NOMO-1 (cell line): ENCODE results near the gene MCRIP1.

Experiments
- DNase-seq, 2 experiments: peaks; one replicate each; lab custom pipeline; 2025; ENCODE audit not compliant: unreplicated experiment in 2 of 2; lab: John Stamatoyannopoulos, UW

The MCRIP1 gene

DNA sequence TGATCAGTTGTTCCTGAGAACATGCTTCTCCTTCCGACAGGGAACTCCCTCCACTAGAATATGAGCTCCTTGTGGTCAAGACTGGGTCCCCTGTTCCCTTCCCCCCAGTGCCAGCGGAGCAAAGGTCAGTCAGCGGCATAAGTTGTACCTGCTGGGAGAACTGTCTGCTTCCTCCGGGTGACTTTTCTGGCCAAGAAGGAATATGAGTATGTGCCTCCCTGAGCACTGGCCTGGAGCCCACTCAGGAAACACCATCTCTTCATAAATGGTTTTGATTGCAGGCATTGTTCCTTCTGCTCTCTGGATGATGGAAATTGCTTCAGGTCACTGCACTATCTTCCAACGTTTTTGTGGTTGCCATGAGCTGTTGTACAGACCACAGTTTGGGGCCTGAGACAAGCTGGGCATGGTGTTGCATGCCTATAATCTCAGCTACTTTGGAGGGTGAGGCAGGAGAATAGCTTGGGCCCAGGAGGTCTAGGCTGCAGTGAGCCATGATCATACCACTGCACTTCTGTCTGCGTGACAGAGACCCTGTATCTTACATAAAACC, 30.1 kb upstream of the MCRIP1 start:
- DNase-seq: no peak

DNA sequence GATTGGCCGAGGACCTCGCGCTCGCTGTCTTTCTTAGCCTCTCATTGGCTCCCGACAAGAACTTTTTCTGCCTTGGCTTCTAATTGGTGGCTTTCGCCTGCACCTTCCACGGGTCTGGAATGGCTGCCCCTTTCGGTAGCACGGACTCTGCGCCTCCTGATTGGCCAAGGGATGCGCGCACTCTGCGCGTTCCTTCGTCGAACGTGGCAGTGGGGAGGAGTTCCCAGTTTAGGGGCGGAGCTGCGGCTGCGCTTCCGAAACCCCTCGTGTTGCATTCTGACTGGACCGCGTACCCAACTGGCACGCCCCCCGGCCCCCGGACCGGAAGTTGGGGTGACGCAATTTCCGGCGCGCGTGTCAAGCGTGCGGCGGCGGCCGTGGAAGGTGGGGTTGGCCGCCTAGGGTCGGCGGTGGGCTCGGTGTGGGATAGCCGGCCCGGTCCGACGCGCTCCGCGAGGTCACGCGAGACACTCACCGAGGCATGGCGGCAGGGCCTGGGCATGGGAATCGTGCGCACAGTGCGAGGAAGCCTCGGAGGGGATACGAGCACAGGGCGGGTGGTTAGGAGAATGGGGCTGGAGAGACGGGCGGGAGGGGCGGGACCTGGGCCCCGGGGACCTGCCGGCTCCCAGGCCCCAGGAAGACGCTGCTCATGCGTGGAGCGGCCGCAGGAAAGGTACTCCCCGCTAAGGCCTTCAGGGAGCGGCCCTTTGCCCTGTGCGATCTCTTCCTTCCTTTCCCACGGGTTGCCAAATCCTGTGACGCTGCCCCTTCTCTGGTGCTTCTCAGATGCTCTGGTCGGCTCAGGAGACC, 27.9 kb upstream of the MCRIP1 start:
- peak; percentile 99 to 100 for DNase-seq

DNA sequence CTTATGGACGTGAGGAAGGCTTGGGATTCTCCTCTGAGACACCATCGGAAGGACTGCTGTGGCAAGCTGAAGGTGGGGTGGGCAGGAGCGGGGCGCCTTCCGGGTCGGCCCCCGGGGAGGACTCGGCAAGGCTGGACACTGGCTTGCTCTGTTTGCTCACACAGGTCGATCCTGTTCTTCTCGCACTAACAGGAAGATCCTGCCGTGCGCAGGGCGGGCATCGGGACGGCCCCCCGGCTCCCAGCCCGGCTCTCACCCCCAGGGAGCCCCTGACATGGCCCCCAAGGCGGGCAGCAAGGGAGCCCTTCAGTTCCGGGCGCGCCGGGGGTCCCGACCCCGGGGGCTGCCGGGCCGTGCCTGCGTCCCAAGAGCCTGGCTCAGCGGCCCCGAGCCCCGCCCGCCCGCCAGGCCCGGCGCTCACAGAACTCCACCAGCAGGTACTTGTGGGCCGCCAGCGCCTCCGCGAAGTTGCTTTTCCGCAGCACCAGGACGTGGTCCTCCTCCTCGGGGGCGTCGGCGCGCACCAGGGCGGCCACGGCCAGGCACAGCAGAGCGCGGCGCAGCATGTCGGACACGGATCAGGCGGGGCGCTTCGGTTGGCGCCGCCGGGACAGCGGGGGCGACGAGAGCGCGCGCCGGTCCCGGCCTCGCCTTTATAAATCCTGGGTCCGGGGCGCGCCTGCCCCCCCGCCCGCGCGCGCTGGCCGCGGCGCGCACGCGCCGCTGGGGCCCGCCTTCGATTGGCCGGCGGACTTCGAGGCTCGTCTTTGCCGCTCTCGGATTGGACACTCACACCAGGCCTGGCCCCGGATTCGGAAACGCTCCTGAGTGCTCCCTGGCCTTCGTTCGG, 27.0 kb upstream of the MCRIP1 start, which contains the start of gene P4HB:
Gene P4HB (minus strand): TSS at position 630 of the 850 bp plus-strand sequence. CDS start 64 bp downstream, at position 566.
- no peak for DNase-seq

DNA sequence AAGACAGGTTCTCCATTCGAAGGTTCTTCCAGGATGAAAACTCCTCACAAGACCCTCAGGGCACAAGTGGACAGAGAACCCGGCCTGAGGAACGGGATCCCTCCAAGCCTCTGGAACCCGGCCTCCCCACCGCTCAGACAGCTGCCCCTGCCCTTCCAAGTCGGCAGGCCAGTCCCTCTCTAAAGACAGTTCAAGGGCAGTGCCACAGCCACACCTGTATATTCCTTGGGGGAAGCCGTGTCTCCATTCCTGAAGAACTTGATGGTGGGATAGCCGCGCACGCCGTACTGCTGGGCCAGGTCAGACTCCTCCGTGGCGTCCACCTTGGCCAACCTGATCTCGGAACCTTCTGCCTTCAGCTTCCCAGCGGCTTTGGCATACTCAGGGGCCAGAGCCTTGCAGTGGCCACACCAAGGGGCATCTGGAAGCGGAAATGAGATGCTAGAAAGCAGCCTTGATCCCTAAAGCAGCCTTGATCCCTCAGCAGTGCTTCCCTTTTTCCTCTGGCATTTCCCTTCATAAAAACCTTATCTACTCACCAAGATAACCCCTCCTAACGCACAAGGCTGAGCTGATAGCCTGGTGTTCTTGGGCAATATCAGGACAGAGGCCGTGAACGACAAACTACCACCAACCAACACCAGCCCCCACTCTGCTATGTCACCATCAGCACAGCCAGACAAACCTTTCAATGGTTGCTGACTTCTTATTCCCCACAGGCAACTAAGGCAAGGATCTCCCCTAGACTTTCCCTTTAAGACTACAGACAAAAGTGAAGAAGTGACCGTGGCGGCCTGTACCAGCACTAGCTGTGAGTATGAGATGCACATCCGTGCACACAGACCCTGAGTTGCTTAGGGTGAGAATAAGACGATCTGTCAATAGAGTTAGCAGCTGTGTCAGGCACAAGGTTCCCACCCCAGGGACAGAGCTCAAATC, 26.1 kb upstream of the MCRIP1 start:
- peak in 1 of 2 experiments; percentile 23 for DNase-seq

DNA sequence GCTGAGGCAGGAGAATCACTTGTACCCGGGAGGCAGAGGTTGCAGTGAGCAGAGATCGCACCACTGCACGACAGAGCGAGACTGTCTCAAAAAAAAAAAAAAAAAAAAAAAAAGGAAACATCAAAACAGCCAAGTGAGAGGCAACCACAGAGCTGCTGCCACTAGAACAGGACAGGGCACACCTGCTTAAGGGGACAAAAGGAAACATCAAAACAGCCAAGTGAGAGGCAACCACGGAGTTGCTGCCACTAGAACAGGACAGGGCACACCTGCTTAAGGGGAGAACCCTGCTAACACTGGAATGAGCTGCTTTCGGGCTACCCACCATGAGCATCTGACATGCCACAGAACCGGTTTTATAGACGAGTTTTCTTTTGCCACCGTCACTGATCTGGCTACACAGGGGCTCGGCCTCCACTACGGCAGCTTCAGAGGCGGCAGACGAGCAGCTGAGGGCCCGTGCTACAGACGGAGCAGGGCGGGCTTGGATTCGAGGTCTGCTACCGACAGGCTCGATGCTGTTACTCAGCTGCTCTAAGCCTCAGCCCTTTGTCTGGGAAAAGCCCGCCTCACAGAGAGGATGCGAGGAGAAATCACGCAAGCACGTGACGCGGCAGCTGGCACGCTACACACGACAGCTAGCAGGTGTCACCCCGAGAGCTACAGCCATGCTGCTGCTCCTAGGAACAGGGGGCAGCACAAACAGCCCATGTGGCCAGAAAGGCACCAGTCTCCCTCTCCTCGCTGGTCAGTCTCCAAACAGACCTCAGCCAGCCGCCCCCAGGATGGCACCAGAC, 25.3 kb upstream of the MCRIP1 start:
- DNase-seq: no peak

DNA sequence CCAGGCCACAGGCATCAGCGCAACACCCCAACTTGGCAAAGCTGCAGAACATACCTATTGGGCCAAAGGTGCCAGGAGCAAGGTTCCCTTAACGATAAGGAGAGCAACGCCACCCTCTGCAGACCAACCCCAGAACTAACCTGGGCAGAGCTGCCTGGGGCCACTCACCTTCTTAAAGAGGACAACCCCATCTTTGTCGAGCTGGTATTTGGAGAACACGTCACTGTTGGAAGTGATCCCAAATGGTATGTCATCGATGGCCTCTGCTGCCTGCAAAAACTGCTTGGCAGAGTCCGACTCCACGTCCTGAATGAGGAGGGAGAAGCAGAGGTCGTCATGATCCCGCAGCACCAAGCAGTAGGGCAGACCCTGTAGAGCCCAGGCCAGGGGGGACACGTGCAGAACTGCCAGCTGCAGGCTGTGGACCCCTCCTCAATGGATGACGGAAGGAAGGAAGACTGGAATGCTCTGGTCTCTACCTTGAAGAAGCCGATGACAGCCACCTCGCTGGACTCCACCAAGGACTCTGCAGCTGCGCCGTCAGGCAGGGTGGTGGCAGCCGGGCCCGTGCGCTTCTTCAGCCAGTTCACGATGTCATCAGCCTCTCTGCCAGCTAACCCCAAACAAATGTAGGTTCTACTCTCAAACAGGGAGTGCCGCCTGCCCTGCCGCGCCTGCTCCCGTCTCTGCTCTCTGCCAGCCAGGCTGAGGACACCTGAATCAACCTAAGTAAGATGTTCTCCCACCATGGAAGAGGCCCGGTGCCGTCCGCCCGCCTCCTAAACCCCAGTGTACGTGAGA, 22.1 kb upstream of the MCRIP1 start:
- DNase-seq: no peak

DNA sequence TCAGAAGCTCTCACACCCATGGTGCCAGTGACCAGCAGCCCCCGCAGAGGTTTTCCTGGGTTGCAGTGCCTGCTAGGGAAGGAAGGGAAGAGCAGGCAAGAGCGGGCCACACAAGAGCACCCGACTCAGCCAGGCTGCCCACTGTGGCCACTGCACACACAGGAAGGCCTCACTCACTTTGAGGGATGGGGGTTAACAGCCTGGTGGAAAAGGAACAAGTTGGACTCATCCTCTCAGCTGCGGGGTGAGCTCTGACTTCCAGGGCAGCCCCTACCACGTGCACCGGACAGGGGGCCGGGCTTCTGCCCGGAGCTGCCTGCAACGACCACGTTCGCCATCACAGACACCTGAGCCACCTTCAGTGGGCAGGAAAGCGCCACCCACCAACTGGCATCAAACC, 19.1 kb upstream of the MCRIP1 start:
- no peak for DNase-seq

DNA sequence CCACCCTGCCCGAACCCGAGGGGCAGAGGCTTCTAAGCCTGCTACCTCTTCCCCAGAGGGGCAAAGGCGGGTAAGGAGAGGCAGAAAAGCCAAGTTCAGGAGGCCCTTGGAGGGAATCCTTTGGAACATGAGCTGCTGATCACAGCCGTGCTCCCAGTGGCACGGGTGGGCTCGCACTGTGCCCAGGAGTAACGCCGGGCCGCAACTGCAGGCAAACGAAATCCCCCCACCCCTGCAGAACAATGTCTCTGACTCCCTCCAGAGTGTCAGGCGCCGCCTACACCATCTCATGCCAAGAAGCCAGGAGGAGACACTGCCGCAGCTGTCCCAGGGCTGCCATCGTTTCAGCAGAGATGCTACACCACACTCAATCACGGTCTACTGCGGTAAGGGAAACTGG, 18.3 kb upstream of the MCRIP1 start:
- DNase-seq: no peak

DNA sequence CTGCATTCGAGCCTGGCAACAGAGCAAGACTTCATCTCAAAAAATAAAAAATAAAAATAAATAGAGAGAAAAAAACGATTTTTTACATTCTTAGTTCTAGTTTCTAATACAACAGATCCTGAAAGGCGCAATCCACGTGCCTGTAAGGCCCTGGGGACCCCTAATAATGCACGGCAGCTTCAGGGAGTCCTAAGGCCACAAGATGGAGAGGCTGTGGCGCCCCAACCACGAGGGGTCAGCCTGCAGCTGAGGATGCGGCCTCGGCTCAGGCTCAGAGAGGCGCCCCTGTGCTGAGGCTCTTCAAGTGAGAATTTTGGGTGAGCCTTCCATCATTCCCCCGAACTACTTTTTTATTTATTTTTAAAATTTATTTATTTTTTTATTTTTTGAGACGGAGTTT, 16.4 kb upstream of the MCRIP1 start:
- no peak for DNase-seq

DNA sequence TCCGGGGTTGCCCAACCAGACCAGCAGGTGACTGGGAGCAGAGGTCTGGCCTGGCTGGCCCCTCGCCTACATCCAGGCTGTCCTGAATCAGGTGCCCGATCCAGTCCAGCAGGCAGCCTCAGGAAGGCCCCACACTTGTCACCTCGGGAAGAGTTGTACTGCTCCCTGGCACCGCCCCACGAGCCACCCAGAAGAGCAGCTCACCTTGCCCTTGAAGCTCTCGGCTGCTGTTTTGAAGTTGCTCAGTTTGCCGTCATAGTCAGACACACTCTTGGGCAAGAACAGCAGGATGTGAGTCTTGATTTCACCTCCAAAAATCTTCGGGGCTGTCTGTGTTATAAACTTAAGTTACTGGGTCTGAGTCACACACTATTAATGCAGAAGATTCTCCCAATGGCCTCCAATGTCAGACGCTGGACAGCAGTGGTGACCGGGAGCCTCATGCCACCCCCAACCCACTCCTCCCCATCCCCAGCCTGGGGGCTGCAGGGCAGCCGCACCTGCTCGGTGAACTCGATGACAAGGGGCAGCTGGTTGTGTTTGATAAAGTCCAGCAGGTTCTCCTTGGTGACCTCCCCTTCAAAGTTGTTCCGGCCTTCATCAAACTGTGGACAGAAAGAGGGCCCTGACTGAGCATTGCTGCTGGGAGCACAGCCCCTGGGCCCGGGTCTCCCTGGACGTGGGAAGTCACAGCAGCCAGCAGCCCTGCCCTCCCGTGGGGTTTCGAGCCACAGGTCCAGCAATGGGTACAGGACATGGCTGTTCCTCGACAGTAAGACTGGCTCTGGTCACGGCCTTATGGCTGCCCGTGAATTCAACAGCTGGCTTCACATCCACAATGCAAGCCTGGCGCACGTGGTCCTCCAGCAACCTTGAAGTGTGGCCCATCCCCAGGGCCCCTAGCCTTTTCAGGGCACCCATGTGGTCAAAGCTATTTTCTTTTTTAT, 13.9 kb upstream of the MCRIP1 start:
- no peak for DNase-seq

DNA sequence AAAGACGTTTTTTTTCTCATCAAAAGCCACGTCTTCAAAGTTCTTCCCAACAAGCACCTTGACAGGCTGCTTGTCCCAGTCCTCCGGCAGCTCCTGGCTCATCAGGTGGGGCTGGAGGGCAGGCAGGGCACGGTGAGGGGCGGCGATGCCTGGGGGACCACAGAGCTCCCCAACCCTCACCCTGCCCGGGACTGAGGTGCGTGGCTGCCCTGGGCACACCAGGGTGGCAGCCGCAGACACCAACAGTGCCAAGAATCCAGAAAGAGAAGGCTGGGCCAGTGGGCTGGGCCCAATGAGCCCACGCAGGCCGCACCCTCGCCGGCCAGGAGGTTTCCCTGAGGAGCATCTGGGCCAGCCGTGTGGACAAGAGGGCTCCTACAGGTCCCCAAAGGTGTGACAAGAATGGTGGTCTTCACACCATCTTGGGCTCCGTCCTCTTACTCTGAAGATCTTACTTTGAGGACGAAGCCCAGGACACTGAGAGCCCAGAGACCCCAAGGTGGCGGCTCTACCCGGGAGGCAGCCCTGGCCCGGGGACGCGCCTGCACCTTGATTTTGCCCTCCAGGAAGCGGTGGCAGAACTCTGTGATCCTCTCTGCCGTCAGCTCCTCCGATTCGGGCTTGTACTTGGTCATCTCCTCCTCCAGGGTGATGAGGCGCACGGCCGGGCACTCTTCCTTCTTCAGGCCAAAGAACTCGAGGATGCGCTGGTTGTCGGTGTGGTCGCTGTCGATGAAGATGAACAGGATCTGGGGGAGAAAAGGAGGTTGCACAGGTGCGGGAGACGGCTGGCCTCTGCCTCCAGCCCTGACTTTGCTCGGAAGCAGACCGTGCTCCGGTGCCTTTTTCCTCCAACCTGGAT, 13.0 kb upstream of the MCRIP1 start:
- no peak for DNase-seq

DNA sequence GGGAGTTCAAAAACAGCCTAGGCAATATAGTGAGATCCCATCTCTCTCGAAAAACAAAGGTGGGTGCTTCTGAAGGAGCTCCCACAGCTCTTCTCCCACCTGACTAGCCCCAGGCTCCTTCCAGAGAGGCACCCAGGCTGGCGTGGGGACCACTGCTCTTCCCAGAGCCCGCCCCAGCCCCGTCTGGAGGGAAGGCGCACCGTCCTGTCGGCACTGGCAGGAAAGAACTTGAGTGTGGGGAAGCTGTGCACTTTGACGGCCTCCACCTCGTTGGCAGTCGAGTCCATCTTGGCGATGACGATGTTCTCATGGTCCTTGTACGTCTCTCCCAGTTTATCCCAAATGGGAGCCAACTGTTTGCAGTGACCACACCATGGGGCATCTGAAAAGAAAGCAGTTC, 12.3 kb upstream of the MCRIP1 start:
- DNase-seq: no peak

DNA sequence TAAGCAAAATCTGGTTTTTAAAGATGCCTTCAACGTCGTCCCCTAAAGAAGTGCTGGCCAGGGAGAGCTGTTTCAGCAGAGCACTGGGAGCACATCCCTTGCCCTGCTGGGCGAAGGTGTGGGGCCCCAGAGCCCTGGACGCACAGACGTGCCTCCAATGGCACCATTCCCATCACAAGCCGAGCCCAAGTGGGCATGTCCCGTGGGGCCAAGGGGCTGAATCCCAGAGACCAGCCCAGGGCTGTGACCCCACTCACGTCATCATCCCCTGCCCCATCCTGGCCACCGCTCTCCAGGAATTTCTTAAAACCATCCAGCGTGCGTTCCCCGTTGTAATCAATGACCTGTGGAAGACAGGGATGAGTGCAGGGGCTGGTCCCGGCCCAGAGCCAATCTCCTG, 11.8 kb upstream of the MCRIP1 start:
- DNase-seq: no peak

DNA sequence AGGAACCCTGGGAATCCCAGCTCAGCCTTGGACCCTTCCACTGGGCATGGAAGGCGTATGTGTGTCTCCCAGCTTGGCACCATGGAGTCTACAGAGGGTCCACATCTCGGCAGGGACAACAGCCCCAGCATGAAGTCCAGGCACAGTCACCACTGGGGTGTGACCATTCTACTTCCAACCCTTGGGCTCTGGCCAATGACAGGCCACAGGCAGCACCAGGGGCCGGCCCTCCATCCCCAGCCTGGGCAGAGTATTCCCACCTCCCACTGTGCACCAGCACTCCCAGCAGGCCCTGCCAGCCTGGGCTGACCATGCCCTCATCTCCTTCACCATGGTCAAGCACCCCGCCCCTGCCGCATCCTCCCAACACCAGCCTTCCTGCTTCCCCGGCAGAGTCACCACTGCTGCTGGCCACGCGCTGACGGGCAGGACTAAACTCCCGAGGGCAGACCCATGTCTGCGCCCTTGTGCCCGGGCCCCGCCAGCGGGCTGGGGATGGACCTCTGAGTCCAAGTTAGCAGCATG, 11.3 kb upstream of the MCRIP1 start:
- DNase-seq: no peak

DNA sequence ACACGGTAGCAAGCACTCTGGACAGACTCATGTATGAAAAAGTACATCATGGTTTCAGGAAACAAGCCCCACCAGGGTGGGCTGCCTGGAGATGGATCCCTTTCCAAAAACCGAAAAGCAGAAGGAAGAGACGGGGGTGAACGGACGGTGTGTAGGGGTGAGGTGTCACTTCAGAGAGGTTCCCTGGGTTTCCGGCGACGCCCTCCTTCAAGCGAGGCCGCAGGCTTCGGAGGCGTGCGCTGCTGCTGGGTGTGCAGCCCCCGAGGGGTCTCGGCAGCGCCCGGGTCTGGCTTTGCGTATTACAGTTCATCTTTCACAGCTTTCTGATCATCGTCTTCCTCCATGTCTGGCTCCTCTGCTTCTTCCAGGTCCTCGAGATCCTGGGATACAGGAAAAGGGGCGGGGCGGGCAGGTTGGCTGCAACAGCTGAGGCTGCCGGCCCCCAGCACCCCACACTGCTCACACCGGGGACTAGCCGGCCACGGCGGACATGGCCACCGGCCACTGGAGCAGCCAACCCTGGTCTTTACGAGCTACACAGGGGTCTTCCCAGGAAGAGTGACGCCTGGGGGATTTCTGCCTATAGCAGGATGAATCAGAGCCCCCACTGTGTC, 10.7 kb upstream of the MCRIP1 start:
- no peak for DNase-seq
